GM21526 (cell line): ENCODE results near the gene GFY.

Source experiments
- ATAC-seq: cut with Tn5 transposase; IDR thresholded peaks from one replicate; pipeline ENCODE4 v1.9.1; 2021; ENCODE audit warnings: moderate library complexity; ENCODE audit not compliant: unreplicated experiment, low FRiP score

Gene GFY

GRCh38 chr19:49427855-49428546 lies 2.8 kb downstream of the GFY start:
- ATAC-seq = no peak

DNA sequence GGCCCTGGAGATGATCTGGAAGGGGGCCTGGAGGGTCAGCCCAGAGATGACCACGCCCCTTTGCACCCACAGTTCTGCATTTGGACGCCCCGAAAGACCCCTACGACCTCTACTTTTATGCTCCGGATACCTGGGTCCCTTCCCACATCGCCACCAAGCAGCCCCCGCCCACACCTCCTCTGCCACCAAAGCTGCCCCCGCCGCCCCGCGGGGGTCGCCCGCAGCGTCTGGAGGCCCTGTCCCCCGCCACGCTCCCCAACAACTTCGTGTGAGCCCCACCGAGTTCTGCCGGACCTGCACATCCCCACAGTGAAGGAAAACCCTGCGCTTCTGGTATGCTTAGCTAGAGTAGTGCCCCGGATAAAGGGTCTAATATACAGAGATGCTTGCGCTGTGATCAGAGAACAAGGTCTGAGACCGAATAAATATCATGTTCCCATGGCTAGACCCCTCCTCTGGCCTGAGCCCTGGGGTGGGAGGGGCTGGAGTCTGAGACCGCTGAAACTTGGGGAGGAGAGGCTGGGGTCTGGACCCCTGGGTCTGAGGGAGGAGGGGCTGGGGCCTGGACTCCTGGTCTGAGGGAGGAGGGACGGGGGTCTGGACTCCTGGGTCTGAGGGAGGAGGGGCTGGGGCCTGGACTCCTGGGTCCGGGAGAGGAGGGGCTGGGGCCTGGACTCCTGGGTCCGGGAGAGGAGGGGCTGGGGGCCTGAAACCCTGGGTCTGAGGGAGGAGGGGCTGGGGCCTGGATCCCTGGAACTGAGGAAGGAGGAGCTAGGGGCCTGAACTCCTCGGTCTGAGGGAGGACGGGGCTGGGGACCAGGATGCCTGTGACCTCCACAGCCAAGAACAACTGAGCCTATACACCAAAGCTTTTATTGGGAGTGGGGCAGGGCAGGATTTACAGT lies 3.6 kb downstream of the GFY start:
- no peak for ATAC-seq

DNA sequence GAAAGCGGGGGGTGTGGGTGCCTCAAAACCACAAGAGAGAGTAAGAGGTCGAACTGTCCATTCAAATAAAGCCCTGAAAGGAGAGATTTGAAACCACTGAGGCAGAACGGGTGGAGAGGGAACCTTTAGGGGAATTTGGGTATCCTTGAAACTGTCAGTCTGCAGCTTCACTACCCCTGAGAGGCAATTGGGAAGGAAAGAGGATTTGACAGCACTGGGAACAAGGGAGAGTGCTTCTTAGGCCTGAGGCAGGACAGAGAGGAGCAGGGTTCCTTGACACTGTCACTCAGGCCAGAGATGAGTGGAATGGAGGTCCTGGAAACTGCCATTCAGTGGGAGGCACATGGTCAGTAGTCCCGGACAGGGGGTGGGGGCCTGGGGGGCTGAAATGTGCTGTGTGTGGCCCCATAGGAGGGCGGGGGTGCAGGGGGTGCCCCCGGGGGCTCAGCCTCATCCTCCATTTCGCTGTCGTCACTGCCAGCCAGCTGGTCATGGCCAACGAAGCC lies 5.0 kb downstream of the GFY start:
- ATAC-seq = no peak

GRCh38 chr19:49430678-49431329 lies 5.6 kb downstream of the GFY start:
- no peak for ATAC-seq

GRCh38 chr19:49431330-49431749 lies 6.2 kb downstream of the GFY start:
- ATAC-seq = no peak

GRCh38 chr19:49432141-49433073 lies 7.2 kb downstream of the GFY start:
- ATAC-seq = no peak

GRCh38 chr19:49433240-49433901 lies 8.2 kb downstream of the GFY start:
- ATAC-seq = no peak

- ATAC-seq = no peak
These were observed 9.9 kb downstream of the GFY start for GRCh38 chr19:49434907-49435583.

DNA sequence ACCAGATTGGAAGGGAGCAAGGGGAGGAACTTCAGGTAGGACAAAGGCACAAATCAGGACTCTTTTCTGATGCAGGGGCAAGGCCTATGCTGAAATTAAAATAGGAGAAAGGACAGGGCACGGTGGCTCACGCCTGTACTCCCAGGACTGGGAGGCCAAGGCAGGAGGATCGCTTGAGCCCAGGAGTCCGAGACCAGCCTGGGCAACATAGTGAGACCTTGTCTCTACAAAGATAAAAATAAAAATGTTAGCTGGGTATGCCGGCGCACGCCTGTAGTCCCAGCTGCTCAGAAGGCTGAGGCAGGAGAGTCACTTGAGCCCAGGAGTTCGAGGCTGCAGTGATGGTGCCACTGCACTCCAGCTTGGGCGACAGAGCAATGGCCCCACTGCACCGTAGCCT lies 10.5 kb downstream of the GFY start:
- ATAC-seq = no peak

- ATAC-seq = no peak
These were observed 11.3 kb downstream of the GFY start for GRCh38 chr19:49436381-49437017.

DNA sequence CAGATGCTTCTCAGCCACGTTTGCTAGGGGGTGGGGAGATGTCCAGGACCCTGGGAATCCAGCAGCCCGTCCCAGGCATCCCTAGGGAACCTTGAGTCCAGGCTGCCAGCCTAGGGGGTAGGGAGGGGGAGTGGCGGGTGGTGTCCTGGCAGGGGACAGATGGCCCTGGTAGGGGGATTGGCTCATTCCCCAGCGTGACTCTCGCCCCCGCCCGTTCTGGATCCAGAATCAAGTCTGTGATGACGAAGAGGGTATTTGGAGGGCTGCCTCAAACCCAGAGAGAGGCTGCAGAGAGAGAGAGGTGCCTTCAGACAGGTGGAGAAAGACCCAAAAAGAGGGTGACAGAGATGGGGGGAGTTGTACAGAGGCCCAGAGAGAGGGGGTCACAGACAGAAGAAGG lies 12.0 kb downstream of the GFY start:
- no peak for ATAC-seq

DNA sequence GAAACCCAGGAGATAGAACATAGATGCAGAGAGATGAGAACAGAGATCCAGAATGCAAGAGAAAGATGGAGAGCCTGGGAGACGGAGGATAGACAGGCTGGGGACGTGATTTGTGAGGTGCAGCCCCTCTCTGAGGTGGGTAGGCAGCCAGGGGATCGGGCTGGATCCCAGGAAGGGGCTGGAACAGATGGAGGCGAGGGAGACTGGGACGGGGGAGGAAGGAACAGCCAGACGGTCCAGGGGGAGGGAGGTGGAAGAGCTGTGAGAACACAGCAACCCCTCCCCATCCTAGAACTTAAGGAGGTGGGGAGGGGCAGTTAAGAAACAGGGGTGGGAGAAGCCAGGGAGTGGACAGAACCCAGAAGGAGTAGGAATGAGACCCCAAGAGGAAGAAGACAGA lies 13.1 kb downstream of the GFY start:
- no peak for ATAC-seq

DNA sequence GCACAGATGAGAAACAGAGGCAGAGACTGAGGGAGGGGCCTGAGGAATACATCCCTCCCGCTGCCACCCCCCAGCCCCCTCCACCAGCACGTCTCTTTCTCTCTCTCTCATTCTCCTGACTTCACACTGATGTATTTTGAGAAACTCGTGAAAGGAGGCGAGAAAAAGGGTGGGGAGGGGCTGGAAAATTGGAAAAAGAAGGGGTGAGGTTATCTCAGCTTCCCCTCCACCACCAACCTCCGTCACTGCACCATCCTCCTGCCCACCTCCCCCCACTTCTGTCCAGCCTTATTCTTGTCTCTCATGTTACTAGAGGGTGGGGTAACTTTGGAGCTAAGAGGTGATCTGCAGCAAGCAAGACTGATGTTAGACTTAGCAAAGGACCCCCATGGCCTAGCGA lies 14.6 kb downstream of the GFY start:
- ATAC-seq = no peak

- ATAC-seq = no peak
These were observed 15.4 kb downstream of the GFY start for GRCh38 chr19:49440439-49441209.

GRCh38 chr19:49441210-49441959 lies 16.2 kb downstream of the GFY start, which contains the start of gene SLC17A7:
TSS of gene SLC17A7 (minus strand) at chr19:49441527. CDS start at chr19:49441379, 148 bp downstream.
- no peak for ATAC-seq

DNA sequence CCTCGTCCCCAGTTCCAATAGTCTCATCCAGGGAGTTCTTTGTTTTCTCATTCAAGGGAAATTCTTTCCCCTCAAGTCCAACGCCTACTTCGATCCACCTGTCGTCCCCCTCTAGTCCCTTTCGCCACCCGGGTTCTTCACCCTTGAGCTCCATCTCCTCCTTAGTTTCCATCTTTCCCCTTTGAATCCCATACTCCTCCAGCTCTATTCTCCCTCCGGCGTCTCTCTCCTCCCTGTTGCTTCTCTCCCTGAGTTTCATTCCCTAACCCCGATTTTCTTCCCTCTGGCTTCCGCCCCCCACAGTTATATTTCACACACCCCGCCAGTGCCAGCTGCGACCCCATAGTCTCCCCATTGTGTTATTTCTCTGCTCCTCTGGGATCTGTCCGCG lies 16.8 kb downstream of the GFY start:
- ATAC-seq = no peak

DNA sequence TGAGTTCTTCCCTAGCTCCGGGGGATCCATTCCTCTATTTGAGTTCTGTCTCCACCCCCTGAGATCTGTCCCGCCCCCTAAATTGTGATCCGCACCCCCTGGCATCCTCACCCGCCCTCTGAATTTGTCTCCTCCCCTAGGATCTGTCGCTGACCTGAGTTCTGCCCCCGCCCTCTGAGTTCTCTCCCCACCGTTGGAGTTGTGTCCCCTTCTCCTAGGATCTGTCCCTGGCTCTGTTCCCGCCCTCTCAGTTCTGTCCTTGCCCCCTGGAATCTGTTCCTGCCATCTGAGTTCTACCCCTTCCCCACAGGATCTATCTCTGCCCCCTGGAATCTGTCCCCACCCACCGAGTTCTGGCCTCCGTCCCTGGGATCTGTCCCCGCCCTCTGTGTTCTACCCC lies 17.2 kb downstream of the GFY start:
- no peak for ATAC-seq
